DMS153 treated with DMSO at 0.1 percent for 48 hours (cell line): ENCODE data around the gene FAM47E.

Experiments
- DNase-seq: peaks from one replicate; lab custom pipeline; 2025; ENCODE audit not compliant: unreplicated experiment; lab: John Stamatoyannopoulos, UW

The FAM47E gene, protein sequence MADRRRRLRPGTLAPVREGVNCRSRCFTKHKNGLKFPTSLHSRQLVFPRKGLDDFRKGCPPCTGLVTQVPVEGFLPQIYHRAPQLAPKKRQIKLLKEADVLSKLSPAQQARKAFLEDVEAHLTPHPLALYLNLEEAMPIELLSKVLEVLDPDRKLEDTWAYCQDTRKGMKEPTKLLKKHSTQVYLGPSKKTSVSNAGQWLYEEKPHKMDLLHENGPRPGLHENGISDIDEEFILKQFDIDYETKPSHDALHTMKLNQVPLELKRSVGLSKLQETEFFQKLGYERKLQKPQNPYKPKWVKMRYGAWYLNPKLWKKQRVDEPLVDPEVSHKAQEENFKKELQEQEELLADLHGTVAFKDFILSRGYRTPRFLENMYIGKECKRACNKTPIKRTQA

DNA sequence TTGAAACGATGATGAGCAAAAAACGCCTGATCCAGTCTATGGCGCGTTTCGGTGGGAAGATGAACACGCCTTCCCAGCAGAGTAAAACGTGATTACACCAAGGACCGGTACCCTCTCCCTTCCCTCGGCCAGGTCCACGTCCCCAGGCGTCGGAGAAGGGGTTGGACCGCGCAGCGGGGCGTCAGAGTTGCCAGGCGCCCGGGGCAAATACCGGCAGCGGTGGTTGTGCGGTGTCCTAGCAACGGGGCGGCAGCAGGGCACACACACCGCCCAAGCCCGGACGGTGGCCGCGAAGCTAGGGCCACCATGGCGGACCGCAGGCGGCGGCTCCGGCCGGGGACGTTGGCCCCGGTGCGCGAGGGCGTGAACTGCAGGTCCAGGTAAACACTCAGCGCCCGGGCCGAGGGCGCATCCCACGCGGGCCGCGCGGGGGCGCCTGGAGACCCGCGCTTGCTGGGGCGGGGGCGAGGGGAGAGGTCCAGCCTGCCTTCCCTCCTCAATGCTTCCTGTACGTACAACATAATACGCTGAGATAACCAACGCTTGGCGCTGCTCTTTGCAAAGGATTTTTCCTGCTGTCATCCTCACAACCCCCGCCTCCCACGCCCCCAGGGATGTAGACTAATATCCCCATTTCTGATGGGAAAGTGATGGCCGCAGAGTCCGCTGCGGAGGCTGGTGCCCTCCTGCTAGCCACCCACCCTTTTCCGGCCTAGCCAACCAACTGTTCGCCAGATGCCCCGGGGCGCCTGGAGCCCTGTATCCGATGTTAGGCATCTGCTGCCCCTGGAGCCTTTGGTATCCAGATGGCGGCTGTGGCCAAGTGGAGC, at the start of gene FAM47E:
Gene FAM47E, plus strand, starts transcription at position 281 of the 830 bp plus-strand sequence. Its CDS starts 26 bp downstream, at position 307.
- DNase-seq = peak; percentile 71

DNA sequence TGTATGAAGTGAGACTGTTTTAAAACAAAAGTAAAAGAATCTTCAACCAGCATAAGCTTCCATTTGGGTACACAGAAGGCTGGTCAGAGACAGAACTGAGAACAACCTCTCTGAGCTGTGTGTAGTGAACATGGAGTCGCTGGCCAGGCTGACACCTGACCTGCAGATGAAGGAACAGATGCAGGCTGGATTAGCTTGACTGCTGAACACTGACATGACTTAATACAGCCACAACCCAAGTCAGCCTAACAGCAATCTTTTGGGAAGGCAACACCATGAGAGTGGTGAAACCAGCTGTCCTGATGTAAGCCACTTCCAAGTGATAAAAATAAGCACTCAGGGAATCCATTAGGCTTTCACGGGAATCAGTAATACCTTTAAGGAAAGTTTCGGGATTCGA, 48.0 kb upstream of the FAM47E start:
- no peak for DNase-seq

DNA sequence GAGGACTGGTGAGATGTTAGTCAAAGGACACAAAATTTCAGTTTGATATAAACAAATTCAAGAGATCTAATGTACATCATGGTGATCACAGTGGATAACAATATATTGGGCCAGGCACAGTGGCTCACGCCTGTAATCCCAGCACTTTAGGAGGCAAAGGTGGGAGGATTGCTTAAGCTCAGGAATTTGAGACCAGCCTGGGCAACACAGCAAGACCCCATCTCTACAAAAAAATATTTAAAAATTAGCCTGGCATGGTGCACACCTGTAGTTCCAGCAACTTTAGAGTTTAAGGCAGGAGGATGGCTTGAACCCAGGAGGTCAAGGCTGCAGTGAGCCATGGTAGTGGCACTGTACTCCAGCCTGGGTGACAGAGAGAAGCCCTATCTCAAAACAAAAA, 46.6 kb upstream of the FAM47E start:
- DNase-seq = no peak

DNA sequence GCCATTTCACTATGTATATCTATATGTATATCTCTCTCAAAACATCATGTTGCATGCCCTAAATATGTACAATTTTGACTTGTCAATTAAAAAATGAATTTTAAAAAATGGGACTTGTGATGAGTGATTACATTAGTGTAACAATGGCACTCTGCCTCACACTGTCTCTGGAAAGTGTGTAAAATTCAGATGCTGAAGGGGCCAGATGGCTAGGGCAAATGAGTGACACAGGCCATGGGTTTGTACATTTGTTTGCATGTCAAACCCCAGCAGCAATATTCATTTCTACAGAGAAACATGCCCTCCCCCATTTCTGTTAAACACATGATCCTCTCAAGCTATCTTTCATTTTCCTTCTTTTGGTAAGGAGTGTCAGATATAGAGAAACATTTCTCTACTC, 46.0 kb upstream of the FAM47E start:
- no peak for DNase-seq

DNA sequence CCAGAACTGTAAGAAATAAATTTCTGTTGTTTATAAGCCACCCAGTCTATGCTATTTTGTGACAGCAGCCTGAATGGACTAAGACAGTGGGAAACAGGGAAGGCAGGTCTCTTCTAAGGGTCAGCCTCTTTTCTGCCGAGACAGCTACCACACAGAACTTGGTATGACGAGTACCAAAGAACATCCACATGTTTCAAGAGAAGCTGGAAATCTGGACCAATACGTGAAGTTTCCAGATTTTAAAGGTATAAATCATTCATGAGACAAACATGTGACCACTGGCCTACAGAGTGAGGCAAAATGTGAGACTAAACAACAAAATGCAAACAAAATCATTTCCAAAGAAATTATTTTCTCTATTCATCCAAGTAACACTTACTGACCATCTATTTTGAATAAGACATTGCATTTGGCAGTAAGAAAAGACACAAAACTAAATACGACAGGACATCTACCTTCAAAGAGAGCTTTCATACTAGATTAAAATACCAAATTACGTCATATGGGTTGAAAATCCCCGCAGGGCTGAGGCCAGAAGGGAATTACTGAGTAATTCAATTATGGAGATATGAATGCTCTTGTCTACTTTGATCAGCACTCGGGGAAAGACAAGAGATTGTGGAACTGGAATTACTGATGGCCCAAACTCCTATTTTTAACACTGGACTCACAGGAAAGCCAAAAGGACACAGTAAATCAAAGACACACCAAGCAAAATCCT, 45.1 kb upstream of the FAM47E start:
- no peak for DNase-seq

DNA sequence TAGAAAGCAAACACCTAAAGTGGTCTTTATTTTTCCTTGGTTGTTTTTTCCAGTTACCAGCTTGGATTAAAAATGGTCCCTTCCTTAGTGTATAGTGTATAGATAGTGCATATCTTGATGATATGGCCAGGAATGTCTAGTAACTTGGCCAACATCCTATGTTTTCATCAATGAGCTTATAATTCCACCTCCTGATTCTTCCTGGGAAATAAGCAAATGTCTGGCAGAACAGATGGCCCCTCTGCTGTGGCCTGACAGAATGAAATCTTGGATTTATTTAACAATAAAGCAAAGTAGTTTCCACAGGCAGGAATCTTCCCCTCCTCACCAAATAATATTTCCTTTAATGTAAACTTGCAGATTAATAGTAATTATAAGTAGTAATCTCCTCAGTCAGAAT, 44.0 kb upstream of the FAM47E start:
- DNase-seq = no peak

DNA sequence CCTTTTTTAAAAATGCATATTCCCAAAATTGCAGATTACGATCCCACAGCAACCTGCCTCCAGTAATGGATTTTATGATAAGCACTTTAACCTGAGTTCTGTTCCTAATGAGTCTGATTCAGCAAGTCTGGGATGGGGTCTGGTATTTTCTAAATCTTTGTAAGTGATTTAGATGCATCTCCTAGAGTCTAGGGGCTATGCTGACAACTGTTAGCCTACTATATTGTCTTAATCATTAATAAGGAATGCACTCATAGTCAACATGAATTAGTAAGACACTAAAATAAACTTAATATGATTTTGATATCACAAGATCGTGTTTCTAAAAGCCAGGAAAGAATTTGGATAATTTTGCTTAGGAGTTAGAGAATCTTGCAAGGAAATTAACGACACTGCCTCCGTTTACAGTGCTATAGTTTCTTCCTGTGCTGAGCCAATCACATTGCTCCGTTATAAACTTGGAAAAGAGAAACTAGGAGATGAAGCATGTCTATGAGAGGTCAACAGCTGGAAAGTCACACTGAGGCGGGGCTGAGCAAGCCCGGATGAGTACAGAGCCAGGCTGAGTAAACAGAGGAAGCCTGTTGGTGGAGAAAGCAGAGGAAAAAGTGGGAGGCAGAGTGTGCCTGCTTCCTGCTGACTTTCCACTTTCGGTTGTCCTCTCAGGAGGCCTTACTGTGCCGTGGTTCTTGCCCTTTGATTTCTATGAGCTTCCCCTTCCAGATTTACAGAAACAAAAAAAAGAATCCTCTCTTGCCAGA, 43.3 kb upstream of the FAM47E start:
- DNase-seq = peak; percentile 80

DNA sequence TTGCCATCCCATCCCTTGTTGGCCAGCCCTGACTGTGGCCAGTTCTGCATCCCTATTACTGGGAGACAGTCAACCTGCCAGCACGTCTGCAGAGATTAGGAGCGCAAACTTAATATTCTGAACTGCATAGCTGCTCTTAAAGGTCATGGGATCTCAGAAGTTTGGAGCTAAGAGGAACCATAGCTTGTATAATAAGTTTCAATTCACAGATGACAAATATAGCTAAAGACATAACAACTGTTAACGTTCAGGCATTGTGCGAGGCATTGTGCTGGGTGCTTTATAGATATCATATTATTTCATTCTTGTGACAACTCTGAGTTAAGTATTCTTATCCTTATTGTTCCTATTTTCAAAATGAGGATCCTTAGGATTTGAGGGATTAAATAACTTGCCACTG, 41.6 kb upstream of the FAM47E start:
- no peak for DNase-seq

DNA sequence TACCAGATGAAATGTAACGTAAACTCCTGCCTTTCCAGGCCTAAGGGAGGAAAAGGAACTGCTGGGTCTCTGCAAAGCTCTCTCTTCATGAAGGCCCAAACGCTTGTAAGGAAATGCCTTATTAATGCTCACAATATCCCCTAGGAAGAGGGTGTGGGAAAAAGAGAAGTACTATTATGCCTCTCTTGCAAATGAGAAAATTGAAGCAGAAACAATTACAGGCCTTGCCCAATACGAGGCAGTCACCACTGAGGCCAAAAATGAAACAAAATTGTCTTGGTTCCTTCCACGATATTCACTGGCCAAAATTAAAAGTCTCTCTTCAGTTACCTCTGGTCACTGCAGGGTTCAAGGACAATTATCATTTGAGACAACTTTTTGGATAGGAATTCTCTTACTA, 41.1 kb upstream of the FAM47E start:
- DNase-seq = no peak

DNA sequence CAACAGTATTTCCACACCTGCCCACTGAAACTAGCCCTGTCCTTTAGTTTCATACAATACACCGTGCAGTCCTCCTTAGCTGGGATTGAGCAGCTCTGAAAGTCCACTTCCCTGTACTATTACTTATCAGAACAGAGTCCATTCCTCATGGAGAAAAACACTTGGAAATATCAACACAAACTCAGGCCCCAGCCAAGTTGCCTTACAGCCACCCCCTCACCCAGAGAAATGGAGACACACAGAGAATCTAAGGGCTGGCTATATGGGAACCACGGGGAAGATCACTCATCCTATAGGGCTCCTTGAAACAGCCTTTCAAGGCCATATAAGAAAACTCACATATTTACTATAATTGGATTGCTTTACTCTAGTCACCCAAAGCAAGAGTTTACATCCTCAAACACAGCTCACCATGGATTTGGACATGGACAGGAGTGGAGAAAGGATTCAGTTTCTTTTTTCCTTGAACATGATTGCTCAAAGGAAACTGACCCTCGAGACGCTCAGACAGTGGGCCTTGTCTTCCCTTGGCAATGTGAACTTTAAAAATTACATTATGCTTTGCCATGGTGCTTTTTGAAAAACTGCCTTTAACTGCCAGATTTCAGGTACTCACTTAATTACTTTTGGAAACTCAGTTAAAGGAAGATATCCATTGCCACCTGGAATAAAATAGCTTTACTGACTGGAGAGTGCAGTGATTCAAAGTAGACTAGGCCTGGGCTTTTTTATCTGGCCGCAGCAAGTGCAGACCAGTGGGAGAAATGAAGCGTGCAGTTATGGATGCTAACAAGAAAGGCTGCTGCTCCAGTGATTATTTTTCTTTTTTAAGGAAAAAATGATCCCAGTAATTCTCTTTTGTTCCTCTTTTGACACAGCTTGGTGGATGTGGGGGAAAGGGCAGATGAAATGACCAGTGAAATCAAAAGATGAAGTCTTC, 39.5 kb upstream of the FAM47E start:
- no peak for DNase-seq

DNA sequence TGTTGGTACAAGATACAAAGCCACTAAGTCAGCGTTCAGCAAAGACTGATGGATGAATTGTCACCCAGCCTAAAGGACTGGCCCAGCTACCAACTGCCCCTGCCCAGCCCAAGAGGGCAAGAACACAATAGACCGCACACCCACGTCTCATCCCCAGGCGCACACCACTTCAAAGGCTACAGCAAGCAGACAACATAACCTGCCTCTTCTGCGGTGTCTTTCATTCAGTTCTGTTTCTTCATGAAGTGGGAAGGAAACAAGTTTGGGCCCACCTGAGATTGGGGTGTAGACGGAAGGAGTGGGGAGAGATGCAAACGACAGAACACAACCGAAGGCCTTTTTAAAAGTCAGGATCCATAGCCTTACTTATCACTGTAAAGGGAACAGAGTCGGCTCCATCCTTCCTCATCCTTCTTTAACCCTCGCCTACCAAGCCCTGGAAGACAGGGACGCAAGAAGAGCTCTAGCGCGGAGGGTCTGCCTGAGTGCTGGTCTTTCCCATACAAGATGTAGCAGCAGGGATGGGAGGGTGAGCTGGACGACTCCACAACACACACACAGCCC, 38.6 kb upstream of the FAM47E start:
- DNase-seq = no peak

DNA sequence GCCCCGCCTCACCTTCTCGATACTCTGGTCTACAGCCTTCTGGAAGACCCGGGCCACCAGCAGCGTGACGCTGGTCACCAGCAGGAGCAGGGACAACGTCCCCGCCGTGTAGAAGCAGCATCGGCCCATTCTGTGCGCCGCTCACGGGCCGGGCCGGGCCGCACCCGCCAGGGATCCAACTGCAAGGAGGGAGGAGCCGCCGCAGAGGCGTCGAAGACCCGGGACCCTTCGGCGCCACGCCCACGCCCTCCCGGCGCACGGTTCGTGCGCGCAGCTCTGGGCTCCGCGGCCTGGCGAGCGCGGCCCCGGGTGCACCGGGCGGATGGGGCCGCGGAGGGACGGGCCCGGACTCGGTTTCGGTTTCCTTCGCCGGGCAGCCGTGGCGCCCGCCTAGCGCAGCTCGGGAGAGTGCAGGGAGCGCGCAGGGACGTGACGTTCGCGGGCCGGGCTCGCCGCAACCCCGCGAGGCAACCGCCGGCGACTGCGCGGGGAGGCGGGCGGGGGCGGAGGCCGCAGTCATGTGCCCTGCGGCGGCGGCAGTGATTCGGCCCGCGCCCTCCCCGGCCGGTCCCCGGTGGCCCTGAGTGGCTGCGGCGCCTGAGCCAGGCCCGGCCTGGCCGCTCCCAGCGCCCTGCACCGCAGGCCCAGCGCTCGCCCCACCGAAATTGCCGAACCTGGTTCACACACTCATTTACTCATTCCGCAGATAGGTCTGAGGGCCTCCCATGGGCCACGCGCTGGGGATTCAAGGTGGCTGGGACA, 37.9 kb upstream of the FAM47E start, which contains the start of gene SCARB2:
Gene SCARB2, minus strand, starts transcription at position 410 of the 762 bp plus-strand sequence. Its CDS starts 281 bp downstream, at position 129.
- peak; percentile 68 for DNase-seq

DNA sequence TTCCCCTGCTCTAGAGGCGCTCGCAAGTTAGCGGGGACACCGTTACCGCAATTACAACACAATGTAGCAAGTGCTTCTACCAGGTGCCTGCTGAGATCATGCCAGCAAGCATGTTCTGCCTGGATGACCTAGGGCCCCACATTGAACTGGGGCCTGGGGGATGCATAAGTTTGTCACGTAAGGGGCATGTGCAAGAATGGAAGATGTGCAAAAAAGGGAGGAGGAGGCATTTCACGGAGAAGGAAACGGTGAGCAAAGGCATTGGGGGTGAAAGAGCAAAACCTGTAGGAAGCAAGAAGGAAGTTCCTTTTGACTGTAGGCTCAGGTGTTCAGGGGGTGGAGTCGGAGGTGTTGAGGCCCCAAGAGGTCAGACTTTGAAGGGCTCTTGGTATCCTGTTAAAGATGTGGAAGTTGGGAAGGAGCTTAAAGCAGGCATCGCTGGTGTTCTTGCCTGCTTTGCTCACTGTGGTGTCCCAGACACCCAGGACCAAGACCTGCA, 37.3 kb upstream of the FAM47E start:
- DNase-seq = peak; percentile 46

DNA sequence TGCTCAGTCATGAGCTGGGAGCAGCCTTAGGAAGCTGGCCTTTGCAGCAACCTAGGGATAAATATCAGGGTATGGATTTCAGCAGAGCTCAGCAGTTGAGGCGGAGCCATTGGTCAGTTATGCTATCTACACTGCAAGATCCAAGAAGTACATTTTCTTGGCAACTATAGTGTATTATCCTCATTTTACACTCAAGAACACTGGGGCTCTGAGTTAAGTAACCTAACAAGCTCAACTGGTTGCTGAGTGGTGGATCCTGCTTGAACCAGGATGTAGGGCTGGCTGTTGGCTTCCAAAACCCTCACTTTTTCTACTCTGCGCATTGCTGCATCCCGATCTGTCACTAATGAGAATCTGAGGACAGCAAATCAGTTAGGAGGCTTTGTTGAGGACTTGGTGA, 36.4 kb upstream of the FAM47E start:
- no peak for DNase-seq

DNA sequence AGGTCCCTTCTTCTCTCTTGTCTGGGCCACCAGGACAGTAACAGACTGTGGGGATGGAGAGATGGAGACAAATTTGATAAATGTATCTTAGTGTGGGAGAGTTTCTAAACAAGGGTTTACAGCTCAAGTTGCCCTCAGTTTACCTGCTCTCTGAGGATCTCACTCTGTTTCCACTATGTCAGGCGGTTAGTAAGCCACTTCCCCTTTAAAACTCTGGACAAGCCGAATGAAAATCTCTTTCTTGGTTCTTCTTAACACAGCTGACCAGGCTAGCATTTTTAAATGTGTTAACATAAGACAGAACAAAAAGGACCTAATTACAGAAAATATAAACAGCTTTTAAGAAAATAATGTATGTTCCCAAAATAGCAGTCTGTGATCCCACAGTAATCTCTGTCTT, 35.0 kb upstream of the FAM47E start:
- no peak for DNase-seq

DNA sequence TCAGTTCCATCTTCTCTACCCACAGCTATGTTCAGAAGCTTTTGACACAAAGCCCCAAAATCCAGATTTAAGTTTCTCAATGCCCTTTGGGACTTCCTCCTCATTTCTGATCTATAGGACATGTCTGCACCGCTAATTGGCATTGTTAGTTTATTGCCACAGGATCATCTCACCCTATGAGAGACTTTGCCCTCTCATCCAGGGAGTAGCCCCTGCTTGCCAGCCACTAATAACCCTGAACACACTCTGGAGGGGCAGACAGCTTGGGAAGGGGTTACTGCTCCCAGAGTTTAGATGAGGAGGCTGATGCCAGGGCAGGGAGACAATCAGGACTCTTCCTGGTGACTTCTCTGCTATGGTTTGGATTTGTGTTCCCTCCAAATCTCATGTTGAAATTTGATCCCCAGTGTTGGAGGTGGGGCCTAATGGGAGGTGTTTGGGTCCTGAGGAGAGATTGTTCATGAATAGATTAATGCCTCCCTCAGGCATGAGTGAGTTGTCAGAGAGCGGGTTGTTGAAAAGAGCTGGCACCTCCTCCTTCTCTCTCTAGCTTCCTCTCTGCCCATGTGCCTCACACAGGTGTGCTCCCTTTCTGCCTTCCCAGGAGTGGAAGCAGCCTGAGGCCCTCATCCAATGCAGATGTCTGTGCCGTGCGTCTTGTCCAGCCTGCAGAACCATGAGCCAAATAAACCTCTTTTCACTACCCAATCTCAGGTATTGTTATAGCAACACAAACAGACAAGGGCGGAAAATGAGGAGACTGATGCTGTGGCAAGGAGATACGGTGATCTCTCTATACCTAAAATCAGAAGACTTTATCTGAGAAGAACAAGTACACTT, 34.3 kb upstream of the FAM47E start:
- DNase-seq = no peak

DNA sequence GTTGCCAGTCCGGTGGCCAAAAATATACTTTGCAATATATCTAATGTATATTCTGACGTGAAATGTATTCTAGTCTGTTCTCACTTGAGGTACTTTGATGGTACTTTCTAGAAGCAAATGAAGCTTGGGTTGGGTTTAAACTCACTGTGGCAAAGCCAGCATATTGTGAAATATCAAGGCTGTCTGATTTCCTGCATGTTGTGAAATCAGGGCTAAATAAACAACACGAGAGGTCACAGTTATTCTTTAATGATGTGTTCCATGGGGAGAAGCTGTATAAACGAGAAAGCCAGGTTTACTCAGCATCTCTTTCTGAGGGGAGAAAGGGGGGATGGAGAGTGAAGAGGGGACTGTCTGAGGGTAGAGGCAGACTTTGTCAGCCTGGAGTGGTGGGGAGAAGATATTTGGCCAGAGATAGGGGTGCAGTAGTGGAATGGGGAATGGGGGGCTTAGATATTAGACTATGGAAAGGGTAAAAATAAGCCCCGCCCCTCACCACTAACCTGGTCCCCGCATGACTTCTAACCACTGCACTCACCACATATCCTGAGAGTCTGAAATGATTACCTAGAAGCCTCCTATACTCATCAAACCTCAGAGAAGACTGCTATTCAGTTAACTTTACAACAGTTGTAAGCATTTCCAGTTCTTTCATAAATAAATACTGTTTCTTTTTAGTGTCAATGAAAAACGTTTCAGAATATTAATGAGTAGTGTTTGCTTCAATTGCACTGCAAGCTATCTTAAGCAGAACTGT, 32.0 kb upstream of the FAM47E start:
- no peak for DNase-seq
